Measurements from ENCODE around the gene TUBD1.
A peak's percentile ranks its signal among the peaks of the same experiment; 100 is the strongest.
"Not testable (repeated sequence)": the region's sequence is repeated elsewhere in the genome, so short reads cannot be mapped to it uniquely, and the experiment has no call there.

TUBD1 gene, protein sequence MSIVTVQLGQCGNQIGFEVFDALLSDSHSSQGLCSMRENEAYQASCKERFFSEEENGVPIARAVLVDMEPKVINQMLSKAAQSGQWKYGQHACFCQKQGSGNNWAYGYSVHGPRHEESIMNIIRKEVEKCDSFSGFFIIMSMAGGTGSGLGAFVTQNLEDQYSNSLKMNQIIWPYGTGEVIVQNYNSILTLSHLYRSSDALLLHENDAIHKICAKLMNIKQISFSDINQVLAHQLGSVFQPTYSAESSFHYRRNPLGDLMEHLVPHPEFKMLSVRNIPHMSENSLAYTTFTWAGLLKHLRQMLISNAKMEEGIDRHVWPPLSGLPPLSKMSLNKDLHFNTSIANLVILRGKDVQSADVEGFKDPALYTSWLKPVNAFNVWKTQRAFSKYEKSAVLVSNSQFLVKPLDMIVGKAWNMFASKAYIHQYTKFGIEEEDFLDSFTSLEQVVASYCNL

GRCh38 chr17:59892924-59893675, at the start of gene TUBD1, which contains the start of gene RPS6KB1:
Gene TUBD1, minus strand, starts transcription at chr17:59892943. Its CDS starts 1,941 bp downstream, at chr17:59891002.
Gene RPS6KB1, plus strand, starts transcription at chr17:59893121. Its CDS starts 64 bp downstream, at chr17:59893185.
- DNase-seq: peak; percentile 99

GRCh38 chr17:59941131-59941530, 48.4 kb upstream of the TUBD1 start:
- DNase-seq: no peak

- not testable (repeated sequence) for DNase-seq
Measured at GRCh38 chr17:59940697-59941096, 48.0 kb upstream of the TUBD1 start.

GRCh38 chr17:59933317-59933716, 40.6 kb upstream of the TUBD1 start:
- DNase-seq: not testable (repeated sequence)

- DNase-seq: peak; percentile 11 to 25
Measured at GRCh38 chr17:59930768-59931167, 38.0 kb upstream of the TUBD1 start.

- DNase-seq: not testable (repeated sequence)
Measured at GRCh38 chr17:59930121-59930520, 37.4 kb upstream of the TUBD1 start.

GRCh38 chr17:59920637-59921036, 27.9 kb upstream of the TUBD1 start:
- not testable (repeated sequence) for DNase-seq

DNA sequence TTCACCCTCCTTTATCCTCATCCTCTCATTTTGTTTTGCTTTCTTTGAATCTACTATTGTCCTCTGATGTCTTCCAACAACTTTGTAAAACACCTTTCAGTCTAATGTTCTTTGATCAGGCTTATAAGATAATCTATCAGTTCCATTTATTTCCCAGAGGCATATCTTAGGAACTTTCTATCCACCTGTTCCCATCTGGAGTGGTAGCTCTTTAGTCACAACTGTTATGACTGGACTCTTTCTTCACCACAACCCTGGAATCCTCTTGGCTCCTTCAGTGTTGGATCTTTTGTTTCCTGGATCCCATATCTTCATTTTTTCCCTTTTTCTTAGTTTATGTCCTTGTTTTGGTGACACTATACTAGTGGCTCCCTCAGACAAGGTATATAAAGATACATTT, 23.7 kb upstream of the TUBD1 start:
- DNase-seq: no peak

- peak; percentile 27 to 69 for DNase-seq
Measured at GRCh38 chr17:59914274-59914854, 21.6 kb upstream of the TUBD1 start.

GRCh38 chr17:59907467-59907866, 14.7 kb upstream of the TUBD1 start:
- DNase-seq: no peak

GRCh38 chr17:59903455-59903854, 10.7 kb upstream of the TUBD1 start:
- DNase-seq: no peak

GRCh38 chr17:59901604-59902003, 8.9 kb upstream of the TUBD1 start:
- DNase-seq: no peak

GRCh38 chr17:59899099-59899498, 6.4 kb upstream of the TUBD1 start:
- DNase-seq: peak in 1 of 2 donors; percentile 42

DNA sequence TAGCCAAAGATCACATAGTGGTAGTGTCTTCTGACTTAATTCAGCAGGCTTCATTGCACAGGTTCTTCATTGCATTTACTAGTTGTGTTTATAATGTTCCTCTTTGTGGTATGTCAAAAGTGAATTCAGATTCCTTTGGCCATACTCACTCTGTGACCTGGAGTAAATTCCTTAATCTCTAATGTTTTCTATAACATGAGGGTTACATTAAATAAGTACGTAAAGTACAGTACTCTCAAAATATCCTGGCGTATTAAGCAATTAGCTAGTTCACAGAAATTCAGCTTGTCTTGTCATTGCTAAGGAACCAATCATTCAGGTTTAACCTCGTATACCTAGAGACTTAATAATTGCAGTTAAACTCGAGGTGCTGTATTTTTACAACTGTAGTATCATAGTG, 4.3 kb upstream of the TUBD1 start:
- no peak for DNase-seq

DNA sequence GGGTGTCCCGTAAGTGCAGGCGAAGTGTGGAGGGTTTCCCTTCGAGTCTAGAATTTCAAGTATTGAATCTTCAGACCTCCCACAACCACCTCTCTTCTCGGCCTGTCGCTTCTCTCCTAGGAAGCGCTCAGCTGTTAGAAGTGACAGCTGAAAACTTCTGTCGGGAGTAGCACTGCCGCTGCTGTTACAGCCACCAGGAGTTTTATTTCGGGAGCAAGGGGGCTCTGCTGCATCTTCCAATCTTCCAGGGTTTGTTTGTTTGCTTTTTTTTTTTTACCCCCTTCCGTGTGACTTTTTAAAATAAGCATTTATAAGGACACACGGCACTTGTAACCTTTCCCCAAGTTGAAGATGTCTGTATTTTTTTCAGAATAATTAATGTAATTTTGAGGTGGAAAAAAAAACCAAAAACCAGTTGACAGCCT, 945 bp upstream of the TUBD1 start:
- DNase-seq: peak in 1 of 2 donors; percentile 25

GRCh38 chr17:59892251-59892923, 356 bp downstream of the TUBD1 start:
- DNase-seq: no peak

DNA sequence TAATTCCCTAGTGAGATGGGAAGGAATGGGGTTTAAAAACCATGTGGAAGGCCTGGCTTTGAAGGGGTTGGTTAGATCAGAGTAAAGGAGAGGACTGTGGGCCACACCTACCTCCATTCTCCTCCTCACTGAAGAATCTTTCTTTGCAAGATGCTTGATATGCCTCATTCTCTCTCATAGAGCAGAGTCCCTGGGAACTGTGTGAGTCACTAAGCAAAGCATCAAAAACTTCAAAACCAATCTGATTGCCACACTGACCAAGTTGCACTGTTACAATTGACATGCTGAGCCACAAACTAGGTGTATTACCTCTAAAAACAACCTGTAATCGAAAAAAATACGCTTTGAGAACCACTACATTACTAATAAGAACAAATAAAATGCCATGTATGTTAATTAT, 2.0 kb downstream of the TUBD1 start:
- no peak for DNase-seq

DNA sequence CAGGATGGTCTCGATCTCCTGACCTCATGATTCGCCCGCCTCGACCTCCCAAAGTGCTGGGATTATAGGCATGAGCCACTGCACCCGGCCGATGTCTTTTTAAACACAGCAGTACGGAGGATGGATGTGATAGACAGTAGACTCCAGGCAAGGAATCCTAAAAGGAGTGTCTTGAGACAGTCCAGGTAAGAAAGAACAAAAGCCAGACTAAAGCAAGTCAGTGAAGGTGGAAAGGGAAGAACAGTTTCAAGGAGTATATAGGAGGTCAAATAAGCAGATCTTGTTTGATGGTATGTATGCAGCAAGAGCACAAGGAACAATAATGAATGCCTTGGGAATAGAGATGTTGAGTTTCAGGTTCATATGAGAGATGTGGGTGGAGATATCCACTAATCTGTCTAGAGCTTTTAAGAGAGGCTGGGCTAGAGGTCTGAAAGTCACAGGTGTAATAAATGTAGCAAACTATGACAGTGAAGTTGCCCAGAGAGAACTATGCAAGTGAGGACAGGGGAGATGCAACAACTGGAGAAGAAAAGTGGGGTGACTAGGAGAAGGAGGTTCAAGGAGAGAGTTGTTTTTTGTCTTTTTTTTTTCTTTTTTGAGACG, 4.5 kb downstream of the TUBD1 start:
- no peak for DNase-seq

DNA sequence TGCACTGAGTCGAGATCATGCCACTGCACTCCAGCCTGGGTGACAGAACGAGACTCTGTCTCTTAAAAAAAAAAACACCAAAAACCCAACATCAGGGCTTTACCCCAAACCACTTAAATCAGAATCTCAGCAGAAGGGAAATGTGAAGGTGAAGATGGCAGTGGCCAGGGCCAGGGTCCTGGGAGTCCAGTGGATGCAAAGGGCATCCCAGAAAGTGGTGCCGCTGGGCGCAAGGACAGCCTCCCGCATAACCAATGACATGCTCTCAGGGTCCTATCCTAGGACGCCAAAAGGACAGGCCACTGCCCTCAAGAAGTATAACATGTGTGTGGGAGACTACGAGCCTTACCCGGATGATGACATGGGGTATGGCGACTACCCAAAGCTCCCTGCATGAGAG, 7.9 kb downstream of the TUBD1 start:
- DNase-seq: no peak

GRCh38 chr17:59878624-59879023, 14.1 kb downstream of the TUBD1 start:
- DNase-seq: no peak

DNA sequence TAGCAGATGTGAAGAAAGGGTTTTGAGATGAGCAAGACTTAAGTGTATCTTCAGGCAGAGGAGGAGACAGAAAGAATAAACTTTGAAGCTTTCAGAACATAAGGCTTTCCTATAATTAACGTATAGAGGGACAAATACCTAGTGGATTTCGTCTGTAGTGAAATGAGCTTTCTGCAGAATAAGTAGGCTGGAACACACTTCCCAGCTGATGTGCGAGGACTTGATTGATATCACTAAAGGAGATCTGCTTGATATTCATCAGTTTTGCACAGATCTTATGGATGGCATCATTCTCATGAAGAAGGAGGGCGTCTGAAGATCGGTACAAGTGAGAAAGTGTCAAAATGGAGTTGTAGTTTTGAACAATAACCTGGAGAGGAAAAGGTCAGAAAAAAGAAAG, 14.8 kb downstream of the TUBD1 start:
- DNase-seq: no peak

- DNase-seq: peak; percentile 36 to 51
Measured at GRCh38 chr17:59876107-59876506, 16.6 kb downstream of the TUBD1 start.
